HCT116 (cell line): ENCODE results near the gene POLR3G. TPM values are rescaled to one million over a fixed set of nuclear protein-coding genes. Genes with fewer than 3 reads are reported as not detected.

Experiments used
- ATAC-seq: fragments of 200-7000 bp; cut with Tn5 transposase; 2 replicates; pipeline ENCODE4 v1.9.1; 2020; ENCODE audit warnings: mild to moderate bottlenecking, moderate library complexity
- BruUV-seq: library from RNA; stranded (reverse); fragments of 400-500 nt; replicated peaks from 2 replicates; lab custom pipeline; 2021; lab: Mats Ljungman, UMichigan
- CTCF ChIA-PET: fragments of 300-600 bp; sonication (Branson Sonifier 250); formaldehyde crosslinking; loops from one replicate; lab custom pipeline; 2021; ENCODE audit warnings: antibody characterized with exemption; lab: Charles Lee
- POLR2A ChIA-PET: fragments of 300-600, 350-600 bp; sonication (Branson Sonifier 250); formaldehyde crosslinking; loops from one replicate; lab custom pipeline; 2021; ENCODE audit warnings: antibody characterized with exemption; lab: Charles Lee
- RAD21 ChIA-PET, 2 experiments: fragments of 300-600 bp; sonication (Branson Sonifier 250); formaldehyde crosslinking; loops; one replicate each; lab custom pipeline; 2023; ENCODE audit warnings: low total read pairs in 2 of 2; ENCODE audit not compliant: uncharacterized antibody in 2 of 2, unreplicated experiment in 2 of 2, low non-redundant PET in 1 of 2; lab: Charles Lee
- DNase-seq: peaks from one replicate; pipeline ENCODE4 v3.0.0-alpha.2; 2010; ENCODE audit warnings: low read depth, low spot score
- H2AFZ ChIP-seq: fragments of 200-600 bp; shearing (Covaris generic), sonication (generic); 2 replicates; pipeline ENCODE4 v1.6.1; 2017; ENCODE audit warnings: low read depth, mixed run types, mixed read lengths, antibody characterized with exemption, low read length; ENCODE audit not compliant: poor library complexity, severe bottlenecking
- H3K27ac ChIP-seq: 2 replicates; pipeline ENCODE4 v1.5.1; 2012; ENCODE audit warnings: low read depth, low read length
- H3K27me3 ChIP-seq: fragments of 200-600 bp; sonication (generic); 2 replicates; pipeline ENCODE4 v1.6.1; 2016; ENCODE audit warnings: mixed run types, low read length, mixed read lengths; ENCODE audit not compliant: insufficient read depth
- H3K36me3 ChIP-seq, 2 experiments: fragments of 200-500 bp in 1 of 2; fragments of 200-600 bp in 1 of 2; sonication (Bioruptor generic) in 1 of 2; sonication (generic) in 1 of 2; 2 replicates each; pipeline versions ENCODE4 v1.5.1 to v1.6.1; 2014 to 2016; ENCODE audit warnings: low read length in 2 of 2, inconsistent platforms in 1 of 2, mixed read lengths in 1 of 2, mixed run types in 1 of 2; ENCODE audit not compliant: insufficient read depth in 2 of 2, control insufficient read depth in 1 of 2
- H3K4me1 ChIP-seq, 2 experiments: fragments of 200-600 bp in 1 of 2; sonication (generic) in 1 of 2; 2 replicates each; pipeline versions ENCODE4 v1.5.1 to v1.6.1; 2012 to 2017; ENCODE audit warnings: low read length in 2 of 2, inconsistent platforms in 1 of 2, mild to moderate bottlenecking in 1 of 2, mixed read lengths in 1 of 2, mixed run types in 1 of 2, moderate library complexity in 1 of 2; ENCODE audit not compliant: insufficient read depth in 2 of 2, control insufficient read depth in 1 of 2
- H3K4me2 ChIP-seq: fragments of 200-600 bp; sonication (generic); 2 replicates; pipeline ENCODE4 v1.6.1; 2017; ENCODE audit warnings: mixed run types, low read length, mixed read lengths
- H3K4me3 ChIP-seq, 2 experiments: fragments of 200-600 bp in 1 of 2; sonication (generic) in 1 of 2; replicated peaks in 1 of 2; 2 replicates each; pipeline ENCODE4 v1.5.1; 2011 to 2016; ENCODE audit warnings: low read length in 2 of 2, control low read depth in 1 of 2, low read depth in 1 of 2, mild to moderate bottlenecking in 1 of 2, mixed read lengths in 1 of 2, mixed run types in 1 of 2
- H3K79me2 ChIP-seq: fragments of 200-600 bp; sonication (generic); 2 replicates; pipeline ENCODE4 v1.6.1; 2017; ENCODE audit warnings: mild to moderate bottlenecking, mixed run types, low read length, moderate library complexity, mixed read lengths; ENCODE audit not compliant: insufficient read depth
- H3K9ac ChIP-seq: fragments of 200-600 bp; sonication (generic); 2 replicates; pipeline ENCODE4 v1.6.1; 2016; ENCODE audit warnings: low read length, mixed read lengths
- H3K9me2 ChIP-seq: fragments of 200-600 bp; sonication (generic), shearing (Covaris generic); 2 replicates; pipeline ENCODE4 v1.6.1; 2017; ENCODE audit warnings: mixed run types, mild to moderate bottlenecking, moderate library complexity; ENCODE audit not compliant: insufficient read depth
- H3K9me3 ChIP-seq, 2 experiments: fragments of 200-500 bp in 1 of 2; fragments of 200-600 bp in 1 of 2; sonication (Bioruptor generic) in 1 of 2; sonication (generic) in 1 of 2; 2 replicates each; pipeline ENCODE4 v1.6.1; 2014 to 2017; ENCODE audit warnings: low read length in 2 of 2, mixed read lengths in 2 of 2, inconsistent platforms in 1 of 2, low read depth in 1 of 2, mild to moderate bottlenecking in 1 of 2, mixed run types in 1 of 2, moderate library complexity in 1 of 2; ENCODE audit not compliant: control insufficient read depth in 1 of 2, insufficient read depth in 1 of 2
- H4K20me1 ChIP-seq: fragments of 200-600 bp; sonication (generic), shearing (Covaris generic); 2 replicates; pipeline ENCODE4 v1.6.1; 2017; ENCODE audit warnings: mixed run types, mild to moderate bottlenecking, moderate library complexity; ENCODE audit not compliant: insufficient read depth
- CBX3 ChIP-seq: IDR thresholded peaks from 2 replicates; pipeline ENCODE4 v1.6.1; 2012; ENCODE audit warnings: low read depth
- CEBPB ChIP-seq: IDR thresholded peaks from 2 replicates; pipeline ENCODE4 v1.6.1; 2012; ENCODE audit warnings: low read depth
- EGR1 ChIP-seq: IDR thresholded peaks from 2 replicates; pipeline ENCODE4 v1.6.1; 2012; ENCODE audit warnings: low read depth
- ELF1 ChIP-seq: IDR thresholded peaks from 2 replicates; pipeline ENCODE4 v1.6.1; 2012; ENCODE audit warnings: low read depth, borderline replicate concordance
- EZH2 ChIP-seq: fragments of 200-600 bp; sonication (generic); IDR thresholded peaks from 2 replicates; pipeline ENCODE4 v1.6.1; 2017; ENCODE audit warnings: antibody characterized with exemption, mixed run types
- EZH2phosphoT487 ChIP-seq: fragments of 200-600 bp; IDR thresholded peaks from 2 replicates; pipeline ENCODE4 v1.6.1; 2018; ENCODE audit warnings: antibody characterized with exemption, borderline replicate concordance
- FOSL1 ChIP-seq: IDR thresholded peaks from 2 replicates; pipeline ENCODE4 v1.6.1; 2012; ENCODE audit warnings: low read depth
- JUND ChIP-seq: IDR thresholded peaks from 2 replicates; pipeline ENCODE4 v1.6.1; 2012
- POLR2A ChIP-seq: IDR thresholded peaks from 2 replicates; pipeline ENCODE4 v1.7.0; 2011; ENCODE audit warnings: borderline replicate concordance; ENCODE audit not compliant: insufficient read depth, insufficient read length; ENCODE audit errors: extremely low read depth
- POLR2AphosphoS5 ChIP-seq: IDR thresholded peaks from 2 replicates; pipeline ENCODE4 v1.6.1; 2011; ENCODE audit warnings: mild to moderate bottlenecking, low read depth, low read length, moderate library complexity
- RAD21 ChIP-seq: IDR thresholded peaks from 2 replicates; pipeline ENCODE4 v1.6.1; 2012; ENCODE audit warnings: low read depth, mild to moderate bottlenecking
- SIN3A ChIP-seq: IDR thresholded peaks from 2 replicates; pipeline ENCODE4 v1.6.1; 2012; ENCODE audit warnings: low read depth
- SP1 ChIP-seq: IDR thresholded peaks from 2 replicates; pipeline ENCODE4 v1.6.1; 2012; ENCODE audit warnings: low read depth
- SRF ChIP-seq: IDR thresholded peaks from 2 replicates; pipeline ENCODE4 v1.6.1; 2012; ENCODE audit warnings: low read depth
- TCF7L2 ChIP-seq: IDR thresholded peaks from 2 replicates; pipeline ENCODE4 v1.7.0; 2011; ENCODE audit warnings: borderline replicate concordance, inconsistent platforms; ENCODE audit not compliant: insufficient read depth, insufficient read length; ENCODE audit errors: extremely low read depth
- YY1 ChIP-seq: IDR thresholded peaks from 2 replicates; pipeline ENCODE4 v1.6.1; 2011; ENCODE audit warnings: low read length, low read depth, moderate library complexity, mild to moderate bottlenecking; ENCODE audit not compliant: insufficient replicate concordance; ENCODE audit errors: extremely low read depth
- ZFX ChIP-seq: fragments of 450-650 bp; IDR thresholded peaks from 2 replicates; pipeline ENCODE4 v1.6.1; 2017
- ZNF274 ChIP-seq: fragments of 200-500 bp; sonication (Bioruptor generic); IDR thresholded peaks from 2 replicates; pipeline ENCODE4 v1.6.1; 2014; ENCODE audit warnings: mild to moderate bottlenecking, low read depth, low read length, inconsistent platforms
- intact Hi-C: fragments of 100-400 bp; cut with micrococcal nuclease; formaldehyde crosslinking; loops from 2 replicates; pipeline ENCODE4 v1.10.0; 2022
- total RNA-seq: library from RNA; stranded (reverse); gene quantifications from one replicate; pipeline ENCODE4 v1.2.1, GENCODE V29; 2021; ENCODE audit not compliant: unreplicated experiment
- TF ChIP-seq, protein P1 (sequence below): IDR thresholded peaks from 2 replicates; pipeline ENCODE4 v1.6.1; 2012
- TF ChIP-seq, protein P2 (sequence below): IDR thresholded peaks from 2 replicates; pipeline ENCODE4 v1.6.1; 2012; ENCODE audit warnings: low read depth
- TF ChIP-seq, protein P3 (sequence below): IDR thresholded peaks from 2 replicates; pipeline ENCODE4 v1.6.1; 2011; ENCODE audit warnings: mild to moderate bottlenecking, low read length, moderate library complexity; ENCODE audit not compliant: insufficient replicate concordance; ENCODE audit errors: extremely low read depth
- TF ChIP-seq, protein P4 (sequence below): IDR thresholded peaks from 2 replicates; pipeline ENCODE4 v1.6.1; 2012

Gene POLR3G
- total RNA-seq, 1 experiment from 2014 or later: 44.8 TPM

DNA sequence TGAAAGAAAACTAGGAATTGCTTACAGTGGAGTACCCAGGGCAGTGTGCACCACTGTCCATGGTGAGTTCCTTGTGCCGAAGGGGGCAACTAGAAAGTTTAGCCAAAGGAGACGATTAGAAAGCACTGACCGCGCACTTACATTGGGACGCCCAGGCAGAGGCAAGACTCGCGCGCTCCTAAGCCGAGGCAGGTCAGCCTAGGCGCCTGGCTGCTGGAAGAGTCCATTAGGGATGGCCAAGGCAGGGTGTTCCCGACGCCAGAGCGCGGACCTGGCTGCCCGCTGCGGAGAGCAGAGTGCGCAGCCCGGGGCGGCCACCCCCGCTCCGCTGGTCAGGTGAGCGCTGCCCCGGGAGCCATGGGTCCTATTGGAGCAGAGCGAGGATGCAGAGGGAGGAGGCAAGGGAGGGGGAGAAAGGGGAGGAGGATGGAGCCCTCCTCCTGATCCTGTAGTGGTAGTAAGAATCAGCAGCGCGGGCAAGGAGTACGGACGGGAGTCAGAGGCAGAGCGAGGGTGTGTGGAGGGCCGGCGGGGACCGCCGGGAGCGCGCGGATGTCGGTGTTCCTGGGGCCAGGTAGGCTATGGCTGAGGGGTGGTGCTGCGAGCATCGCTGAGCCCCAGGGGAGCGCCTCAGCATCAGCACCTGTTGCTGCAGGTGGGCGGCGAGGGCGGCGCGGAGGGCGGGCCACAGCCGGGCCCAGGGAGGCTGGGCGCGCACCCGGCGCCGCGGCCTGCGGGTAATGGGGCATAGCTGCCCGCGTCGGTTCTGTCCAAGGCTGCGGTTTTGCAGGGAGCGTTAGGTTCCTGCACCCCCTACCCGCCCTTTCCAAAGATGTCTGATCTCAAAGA lies 83.9 kb downstream of the POLR3G start, which contains the start of gene ADGRV1:
Gene ADGRV1, plus strand, starts transcription at position 454 of the 849 bp plus-strand sequence. Its CDS starts 99 bp downstream, at position 553.
- no peaks in the 10 kb centered on the region for H4K20me1 ChIP-seq
- BruUV-seq: no TSS peak
- H3K4me1 ChIP-seq: no peaks in the 10 kb centered on the region; a peak in 1 of 4 replicates
- no peaks in the 10 kb centered on the region for H3K9me3 ChIP-seq
- peak; percentile 86 for DNase-seq
- H3K9ac ChIP-seq: peak within 1 kb of the TSS; percentile 43
- peak within 1 kb of the TSS; percentile 33 for H3K27ac ChIP-seq
- peak within 1 kb of the TSS; percentile 91 for H2AFZ ChIP-seq
- no peaks in the 10 kb centered on the region for H3K27me3 ChIP-seq
- POLR2A ChIA-PET: interaction anchor here (1.0 to 1.2 kb wide), 2 partner anchors 11 to 149 kb away, joined by 3 read pairs; partner anchors contain the start of gene CETN3
- ATAC-seq: peak; percentile 97
- no peaks in the 10 kb centered on the region for H3K9me2 ChIP-seq
- CTCF ChIA-PET: no interaction called here
- H3K4me2 ChIP-seq: peak within 1 kb of the TSS; percentile 81
- RAD21 ChIA-PET: no interaction called here
- no peaks in the 10 kb centered on the region for H3K79me2 ChIP-seq
- no peaks in the 10 kb centered on the region for H3K36me3 ChIP-seq
- intact Hi-C loops: no loop called here
- peak within 1 kb of the TSS; percentile 51 to 62 for H3K4me3 ChIP-seq
- no peak for TF ChIP-seq EZH2
- TF ChIP-seq, protein P1, sequence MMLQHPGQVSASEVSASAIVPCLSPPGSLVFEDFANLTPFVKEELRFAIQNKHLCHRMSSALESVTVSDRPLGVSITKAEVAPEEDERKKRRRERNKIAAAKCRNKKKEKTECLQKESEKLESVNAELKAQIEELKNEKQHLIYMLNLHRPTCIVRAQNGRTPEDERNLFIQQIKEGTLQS: no peak
- no peak for TF ChIP-seq EZH2phosphoT487
- TF ChIP-seq YY1: no peak
- TF ChIP-seq ELF1: no peak
- TF ChIP-seq CBX3: no peak; the same call in 1 of the 2 replicates
- peak; percentile 57; the same call in 1 of the 2 replicates for TF ChIP-seq SIN3A
- TF ChIP-seq CEBPB: no peak
- TF ChIP-seq ZFX: peak; percentile 26; the same call in 1 of the 2 replicates
- TF ChIP-seq, protein P2, sequence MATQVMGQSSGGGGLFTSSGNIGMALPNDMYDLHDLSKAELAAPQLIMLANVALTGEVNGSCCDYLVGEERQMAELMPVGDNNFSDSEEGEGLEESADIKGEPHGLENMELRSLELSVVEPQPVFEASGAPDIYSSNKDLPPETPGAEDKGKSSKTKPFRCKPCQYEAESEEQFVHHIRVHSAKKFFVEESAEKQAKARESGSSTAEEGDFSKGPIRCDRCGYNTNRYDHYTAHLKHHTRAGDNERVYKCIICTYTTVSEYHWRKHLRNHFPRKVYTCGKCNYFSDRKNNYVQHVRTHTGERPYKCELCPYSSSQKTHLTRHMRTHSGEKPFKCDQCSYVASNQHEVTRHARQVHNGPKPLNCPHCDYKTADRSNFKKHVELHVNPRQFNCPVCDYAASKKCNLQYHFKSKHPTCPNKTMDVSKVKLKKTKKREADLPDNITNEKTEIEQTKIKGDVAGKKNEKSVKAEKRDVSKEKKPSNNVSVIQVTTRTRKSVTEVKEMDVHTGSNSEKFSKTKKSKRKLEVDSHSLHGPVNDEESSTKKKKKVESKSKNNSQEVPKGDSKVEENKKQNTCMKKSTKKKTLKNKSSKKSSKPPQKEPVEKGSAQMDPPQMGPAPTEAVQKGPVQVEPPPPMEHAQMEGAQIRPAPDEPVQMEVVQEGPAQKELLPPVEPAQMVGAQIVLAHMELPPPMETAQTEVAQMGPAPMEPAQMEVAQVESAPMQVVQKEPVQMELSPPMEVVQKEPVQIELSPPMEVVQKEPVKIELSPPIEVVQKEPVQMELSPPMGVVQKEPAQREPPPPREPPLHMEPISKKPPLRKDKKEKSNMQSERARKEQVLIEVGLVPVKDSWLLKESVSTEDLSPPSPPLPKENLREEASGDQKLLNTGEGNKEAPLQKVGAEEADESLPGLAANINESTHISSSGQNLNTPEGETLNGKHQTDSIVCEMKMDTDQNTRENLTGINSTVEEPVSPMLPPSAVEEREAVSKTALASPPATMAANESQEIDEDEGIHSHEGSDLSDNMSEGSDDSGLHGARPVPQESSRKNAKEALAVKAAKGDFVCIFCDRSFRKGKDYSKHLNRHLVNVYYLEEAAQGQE: no peak
- peak; percentile 50 for TF ChIP-seq EGR1
- TF ChIP-seq SRF: no peak
- TF ChIP-seq ZNF274: no peak
- TF ChIP-seq POLR2AphosphoS5: peak; percentile 59
- TF ChIP-seq JUND: peak; percentile 72
- no peak for TF ChIP-seq RAD21
- TF ChIP-seq POLR2A: no peak
- TF ChIP-seq TCF7L2: peak; percentile 50
- TF ChIP-seq, protein P3, sequence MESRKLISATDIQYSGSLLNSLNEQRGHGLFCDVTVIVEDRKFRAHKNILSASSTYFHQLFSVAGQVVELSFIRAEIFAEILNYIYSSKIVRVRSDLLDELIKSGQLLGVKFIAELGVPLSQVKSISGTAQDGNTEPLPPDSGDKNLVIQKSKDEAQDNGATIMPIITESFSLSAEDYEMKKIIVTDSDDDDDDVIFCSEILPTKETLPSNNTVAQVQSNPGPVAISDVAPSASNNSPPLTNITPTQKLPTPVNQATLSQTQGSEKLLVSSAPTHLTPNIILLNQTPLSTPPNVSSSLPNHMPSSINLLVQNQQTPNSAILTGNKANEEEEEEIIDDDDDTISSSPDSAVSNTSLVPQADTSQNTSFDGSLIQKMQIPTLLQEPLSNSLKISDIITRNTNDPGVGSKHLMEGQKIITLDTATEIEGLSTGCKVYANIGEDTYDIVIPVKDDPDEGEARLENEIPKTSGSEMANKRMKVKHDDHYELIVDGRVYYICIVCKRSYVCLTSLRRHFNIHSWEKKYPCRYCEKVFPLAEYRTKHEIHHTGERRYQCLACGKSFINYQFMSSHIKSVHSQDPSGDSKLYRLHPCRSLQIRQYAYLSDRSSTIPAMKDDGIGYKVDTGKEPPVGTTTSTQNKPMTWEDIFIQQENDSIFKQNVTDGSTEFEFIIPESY: no peak
- no peak for TF ChIP-seq FOSL1
- TF ChIP-seq, protein P4, sequence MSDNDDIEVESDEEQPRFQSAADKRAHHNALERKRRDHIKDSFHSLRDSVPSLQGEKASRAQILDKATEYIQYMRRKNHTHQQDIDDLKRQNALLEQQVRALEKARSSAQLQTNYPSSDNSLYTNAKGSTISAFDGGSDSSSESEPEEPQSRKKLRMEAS: peak; percentile 73
- peak; percentile 82 for TF ChIP-seq SP1
